Neuronal stem cell (in vitro differentiated cells): ENCODE measurements around the gene RNF220.

Experiments used
- DNase-seq: peaks from one replicate; pipeline ENCODE4 v3.0.0-alpha.2; 2013; ENCODE audit warnings: low spot score
- H2AFZ ChIP-seq: one replicate; pipeline ENCODE4 v1.6.1; 2013; ENCODE audit warnings: mild to moderate bottlenecking, low read length, inconsistent platforms
- H2AK5ac ChIP-seq: 2 replicates; pipeline ENCODE4 v1.6.1; 2013; ENCODE audit warnings: low read depth, mild to moderate bottlenecking, inconsistent platforms, low read length, moderate library complexity, mixed read lengths
- H2BK120ac ChIP-seq: 2 replicates; pipeline ENCODE4 v1.6.1; 2013; ENCODE audit warnings: low read depth, mild to moderate bottlenecking, inconsistent platforms, low read length, moderate library complexity, mixed read lengths
- H2BK12ac ChIP-seq: one replicate; pipeline ENCODE4 v1.6.1; 2013; ENCODE audit warnings: low read length, inconsistent platforms
- H2BK15ac ChIP-seq: 2 replicates; pipeline ENCODE4 v1.6.1; 2013; ENCODE audit warnings: mild to moderate bottlenecking, low read length, inconsistent platforms, mixed read lengths
- H2BK5ac ChIP-seq: one replicate; pipeline ENCODE4 v1.6.1; 2013; ENCODE audit warnings: inconsistent platforms, mild to moderate bottlenecking, low read length, moderate library complexity
- H3K14ac ChIP-seq: one replicate; pipeline ENCODE4 v1.6.1; 2013; ENCODE audit warnings: low read length, inconsistent platforms
- H3K18ac ChIP-seq: 2 replicates; pipeline ENCODE4 v1.6.1; 2013; ENCODE audit warnings: low read length, inconsistent platforms
- H3K23ac ChIP-seq: 2 replicates; pipeline ENCODE4 v1.6.1; 2013; ENCODE audit warnings: low read depth, mild to moderate bottlenecking, mixed read lengths, low read length, inconsistent platforms; ENCODE audit not compliant: poor library complexity
- H3K27ac ChIP-seq: replicated peaks from 3 replicates; pipeline ENCODE4 v1.5.1; 2013; ENCODE audit warnings: low read length, inconsistent platforms
- H3K27me3 ChIP-seq, 3 experiments: 2 replicates each; pipeline ENCODE4 v1.6.1; 2013; ENCODE audit warnings: low read length in 3 of 3, mild to moderate bottlenecking in 2 of 3, inconsistent platforms in 1 of 3, low read depth in 1 of 3, mixed read lengths in 1 of 3, moderate library complexity in 1 of 3; ENCODE audit not compliant: control insufficient read depth in 3 of 3, insufficient read depth in 3 of 3
- H3K36me3 ChIP-seq, 2 donors: replicated peaks in 1 of 2; 2 replicates each; pipeline ENCODE4 v1.6.1; 2013; ENCODE audit warnings: low read length in 2 of 2; ENCODE audit not compliant: control insufficient read depth in 2 of 2, insufficient read depth in 2 of 2
- H3K4ac ChIP-seq: 2 replicates; pipeline ENCODE4 v1.6.1; 2013; ENCODE audit warnings: inconsistent platforms, mild to moderate bottlenecking, low read length, moderate library complexity
- H3K4me1 ChIP-seq, 2 donors: 1 replicate in 1 of 2; 2 replicates in 1 of 2; pipeline ENCODE4 v1.6.1; 2013; ENCODE audit warnings: low read length in 2 of 2, low read depth in 1 of 2; ENCODE audit not compliant: control insufficient read depth in 2 of 2, insufficient read depth in 1 of 2
- H3K4me2 ChIP-seq: one replicate; pipeline ENCODE4 v1.6.1; 2013; ENCODE audit warnings: mild to moderate bottlenecking, low read length, inconsistent platforms; ENCODE audit not compliant: insufficient read depth, poor library complexity, severe bottlenecking
- H3K4me3 ChIP-seq, 2 donors: 2 replicates each; pipeline ENCODE4 v1.5.1; 2013; ENCODE audit warnings: low read length in 2 of 2, mild to moderate bottlenecking in 2 of 2, inconsistent platforms in 1 of 2, moderate library complexity in 1 of 2
- H3K79me1 ChIP-seq: one replicate; pipeline ENCODE4 v1.6.1; 2013; ENCODE audit warnings: low read depth, mild to moderate bottlenecking, inconsistent platforms, low read length, moderate library complexity
- H3K9ac ChIP-seq: one replicate; pipeline ENCODE4 v1.6.1; 2013; ENCODE audit warnings: mild to moderate bottlenecking, low read depth, low read length, inconsistent platforms; ENCODE audit not compliant: poor library complexity
- H3K9me3 ChIP-seq, 2 donors: replicated peaks in 1 of 2; 2 replicates each; pipeline versions ENCODE3 to v1.6.1; 2013; ENCODE audit warnings: low read length in 2 of 2, mild to moderate bottlenecking in 2 of 2, inconsistent platforms in 1 of 2, low read depth in 1 of 2, mixed read lengths in 1 of 2, moderate library complexity in 1 of 2; ENCODE audit not compliant: control insufficient read depth in 2 of 2, insufficient read depth in 1 of 2
- H4K8ac ChIP-seq: one replicate; pipeline ENCODE4 v1.6.1; 2013; ENCODE audit warnings: low read depth, mild to moderate bottlenecking, inconsistent platforms, low read length, moderate library complexity
- H4K91ac ChIP-seq: one replicate; pipeline ENCODE4 v1.6.1; 2013; ENCODE audit warnings: low read length, low read depth, mild to moderate bottlenecking, inconsistent platforms; ENCODE audit not compliant: poor library complexity
- WGBS, 2 donors: extraction: QIAGEN DNeasy Blood & Tissue Kit; methylation state at CpG; one replicate each; pipeline ENCODE4 v1.1.7; 2013; ENCODE audit warnings: missing lambda C conversion rate in 2 of 2, mixed read lengths in 1 of 2; ENCODE audit not compliant: insufficient read length in 2 of 2, insufficient replicate concordance in 1 of 2; ENCODE audit errors: extremely low coverage in 2 of 2; 5-methylcytosine and 5-hydroxymethylcytosine counted together

The RNF220 gene

GRCh38 chr1:44581205-44581604 lies 176.2 kb downstream of the RNF220 start:
- peaks cover 0 to 27% of the 10 kb centered on the region in 2 donors for H3K36me3 ChIP-seq
- no peak overlapping the region for H3K4ac ChIP-seq
- no peaks in the 10 kb centered on the region for H3K79me1 ChIP-seq
- H3K4me3 ChIP-seq: no peak overlapping the region
- WGBS, 2 donors: no CpG with 5 or more reads among the region's 6 CpGs
- no peak overlapping the region for H2BK15ac ChIP-seq
- H4K8ac ChIP-seq: no peak overlapping the region
- no peak overlapping the region for H3K9ac ChIP-seq
- no peak overlapping the region for H4K91ac ChIP-seq
- H3K27ac ChIP-seq: no peak overlapping the region
- H3K18ac ChIP-seq: no peak overlapping the region
- H2BK120ac ChIP-seq: no peak overlapping the region
- no peak overlapping the region for H2BK12ac ChIP-seq
- H2AK5ac ChIP-seq: no peak overlapping the region
- no peak overlapping the region for H3K23ac ChIP-seq
- peaks cover 0 to 9% (median 0%) of the 10 kb centered on the region in 3 experiments for H3K27me3 ChIP-seq
- H2BK5ac ChIP-seq: no peak overlapping the region
- H3K9me3 ChIP-seq: no peaks in the 10 kb centered on the region
- no peak overlapping the region for H3K14ac ChIP-seq
- H3K4me1 ChIP-seq: peaks cover 3 to 10% of the 10 kb centered on the region in 2 donors
- DNase-seq: no peak
- H3K4me2 ChIP-seq: no peak overlapping the region
- H2AFZ ChIP-seq: no peak overlapping the region

GRCh38 chr1:44584167-44584566 lies 179.1 kb downstream of the RNF220 start:
- Histone ChIP-seq H3K4me3 (no peak overlapping the region), H4K8ac (no peak overlapping the region), H3K4me1 (no peaks in the 10 kb centered on the region), H3K27ac (no peak overlapping the region), H4K91ac (no peak overlapping the region), H3K9me3 (no peaks in the 10 kb centered on the region), H2BK12ac (no peak overlapping the region), H3K4ac (no peak overlapping the region), H2AK5ac (no peak overlapping the region), H3K9ac (no peak overlapping the region), H2AFZ (no peak overlapping the region), H2BK15ac (no peak overlapping the region), H3K14ac (no peak overlapping the region), H2BK5ac (no peak overlapping the region), H3K4me2 (no peak overlapping the region), H2BK120ac (no peak overlapping the region), H3K36me3 (peaks cover 0 to 22% of the 10 kb centered on the region in 2 donors), H3K23ac (no peak overlapping the region), H3K18ac (no peak overlapping the region), H3K79me1 (no peaks in the 10 kb centered on the region), H3K27me3 (peaks cover 0 to 11% (median 0%) of the 10 kb centered on the region in 3 experiments)
- WGBS, 2 donors: no CpG with 5 or more reads among the region's 6 CpGs
- no peak for DNase-seq

DNA sequence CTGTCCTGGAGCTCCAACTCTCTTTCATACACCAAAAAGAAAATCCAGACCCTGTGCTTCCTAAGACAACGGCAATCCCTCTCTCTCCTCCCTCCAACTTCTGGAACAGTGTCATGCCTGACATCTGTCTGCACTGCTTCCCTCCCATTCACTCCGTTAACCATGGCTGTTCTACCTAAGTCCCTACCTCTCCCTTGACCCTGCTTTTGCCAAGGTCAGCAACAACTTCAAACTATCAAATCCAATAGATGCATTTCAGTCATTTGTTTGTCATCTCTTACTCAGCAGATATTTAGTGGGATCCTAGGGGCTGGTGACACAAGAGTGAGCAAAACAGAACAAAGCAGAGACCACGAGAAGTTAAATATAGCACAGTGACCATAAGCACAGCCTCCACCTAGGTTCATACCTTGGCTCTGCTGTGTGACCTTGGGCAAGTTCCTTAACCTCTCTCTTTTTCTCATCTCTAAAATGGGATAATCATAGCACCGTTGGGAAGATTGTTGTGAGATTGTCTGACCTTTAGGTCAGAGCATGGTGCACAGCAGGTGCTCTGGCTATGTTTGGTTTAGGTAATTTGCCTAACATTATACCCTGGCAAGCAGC lies 180.4 kb downstream of the RNF220 start:
- Histone ChIP-seq H3K18ac (no peak overlapping the region), H3K27ac (no peak overlapping the region), H3K4me2 (no peak overlapping the region), H3K14ac (no peak overlapping the region), H2AFZ (no peak overlapping the region), H3K4me3 (no peak overlapping the region), H3K4ac (no peak overlapping the region), H3K79me1 (no peaks in the 10 kb centered on the region), H4K91ac (no peak overlapping the region), H2BK120ac (no peak overlapping the region), H3K23ac (no peak overlapping the region), H3K9ac (no peak overlapping the region), H3K27me3 (peaks cover 0 to 11% (median 0%) of the 10 kb centered on the region in 3 experiments), H2BK5ac (no peak overlapping the region), H2BK15ac (no peak overlapping the region), H4K8ac (no peak overlapping the region), H2AK5ac (no peak overlapping the region), H3K4me1 (no peaks in the 10 kb centered on the region), H2BK12ac (no peak overlapping the region), H3K9me3 (no peaks in the 10 kb centered on the region), H3K36me3 (peaks cover 0 to 20% of the 10 kb centered on the region in 2 donors)
- no CpG with 5 or more reads among the region's 4 CpGs for WGBS, 2 donors
- no peak for DNase-seq

DNA sequence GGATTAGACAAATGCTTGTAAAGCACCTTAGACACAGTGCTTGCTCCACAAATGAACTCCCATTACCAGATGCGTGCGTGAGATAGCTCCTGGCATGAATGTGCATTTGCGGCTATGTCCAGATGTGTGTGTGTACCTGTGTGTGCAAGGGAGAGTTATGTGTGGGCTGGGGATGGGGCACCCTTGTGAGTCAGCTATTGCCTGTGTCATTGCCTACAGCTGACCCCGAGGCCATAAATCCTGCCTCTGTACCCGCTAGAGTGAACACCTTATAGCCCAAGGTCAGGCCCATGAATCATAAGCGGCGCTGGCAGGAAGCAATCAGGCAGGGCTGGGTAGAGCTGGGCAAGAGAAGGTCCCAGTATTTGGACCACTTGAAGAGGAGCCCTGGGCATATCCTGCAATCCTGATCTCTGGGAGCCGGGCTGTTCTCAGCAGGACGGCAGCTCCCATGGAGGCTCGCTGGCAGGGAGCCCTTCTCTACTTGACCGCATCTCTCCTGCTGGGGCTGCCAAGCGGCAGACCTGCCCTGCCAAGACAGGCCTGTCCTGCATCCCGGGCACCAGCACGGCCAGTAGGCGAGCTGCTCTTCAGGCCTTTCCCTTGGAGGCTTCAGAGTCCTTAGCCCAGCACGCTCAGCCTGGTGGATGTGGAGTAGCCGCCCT lies 182.9 kb downstream of the RNF220 start:
- H3K4me1 ChIP-seq: peaks cover 2 to 3% of the 10 kb centered on the region in 2 donors
- H2BK15ac ChIP-seq: no peak overlapping the region
- DNase-seq: no peak
- no peak overlapping the region for H2BK12ac ChIP-seq
- no peak overlapping the region for H2AFZ ChIP-seq
- no peak overlapping the region for H3K18ac ChIP-seq
- H3K36me3 ChIP-seq: peaks cover 0 to 3% of the 10 kb centered on the region in 2 donors
- no peak overlapping the region for H3K14ac ChIP-seq
- no peak overlapping the region for H2AK5ac ChIP-seq
- H4K8ac ChIP-seq: no peak overlapping the region
- no peak overlapping the region for H3K4me3 ChIP-seq
- H2BK5ac ChIP-seq: no peak overlapping the region
- no peak overlapping the region for H3K4ac ChIP-seq
- peaks cover 0 to 12% (median 0%) of the 10 kb centered on the region in 3 experiments for H3K27me3 ChIP-seq
- H4K91ac ChIP-seq: no peak overlapping the region
- no CpG with 5 or more reads among the region's 17 CpGs for WGBS, 2 donors
- no peak overlapping the region for H3K4me2 ChIP-seq
- H3K79me1 ChIP-seq: no peaks in the 10 kb centered on the region
- no peak overlapping the region for H3K27ac ChIP-seq
- no peaks in the 10 kb centered on the region for H3K9me3 ChIP-seq
- H3K23ac ChIP-seq: no peak overlapping the region
- H3K9ac ChIP-seq: no peak overlapping the region
- no peak overlapping the region for H2BK120ac ChIP-seq
